ENCODE measurements around the gene ENTHD1. TPM values are rescaled to one million over a fixed set of nuclear protein-coding genes. Genes with fewer than 3 reads are reported as not detected.
"Not testable (repeated sequence)": the region's sequence is repeated elsewhere in the genome, so short reads cannot be mapped to it uniquely, and the experiment has no call there.

Gene ENTHD1
- total RNA-seq, 1 donor from 2014 or later: not detected

DNA sequence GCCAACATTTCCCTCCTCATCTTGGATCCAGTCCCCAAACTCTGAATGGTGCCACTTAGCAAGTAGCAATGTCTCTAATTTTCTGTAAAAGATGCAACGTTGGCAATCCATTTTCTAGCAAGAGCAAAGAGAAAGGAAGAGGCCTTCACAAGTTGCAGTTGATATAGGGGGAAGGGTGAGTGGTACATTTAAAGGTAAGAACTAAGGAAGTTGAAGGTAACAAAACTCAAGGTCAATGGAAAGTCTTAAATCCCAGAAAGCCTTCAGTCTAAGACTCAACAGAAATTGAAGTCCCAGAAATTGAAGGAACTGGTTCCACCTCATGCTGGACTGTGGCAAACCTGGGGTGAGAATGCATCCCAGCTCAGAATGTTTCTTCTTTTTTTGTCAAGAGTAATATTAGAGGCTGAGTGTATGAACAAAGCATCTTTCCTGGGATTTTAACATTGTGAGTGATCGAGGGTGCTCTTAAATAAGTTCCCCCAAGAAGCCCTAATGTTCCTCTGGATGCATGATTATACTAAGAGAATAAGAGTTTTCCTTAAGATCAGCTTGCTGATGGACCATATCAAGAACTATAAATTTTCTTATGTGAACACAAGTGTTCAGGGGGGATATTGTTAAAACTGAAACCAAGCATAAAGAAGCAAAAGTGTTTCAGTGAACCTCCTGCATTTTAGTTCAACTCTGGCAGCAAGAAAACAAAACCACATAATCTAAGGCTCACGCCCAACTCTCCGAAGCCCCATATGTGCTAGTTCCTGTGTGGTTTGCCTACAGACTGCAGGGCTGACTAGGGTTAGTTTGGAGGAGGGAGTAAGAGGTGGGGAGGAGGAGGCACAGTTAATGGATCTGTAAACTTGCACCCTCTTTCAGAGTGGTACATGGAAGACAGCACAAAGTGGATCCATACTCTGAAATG lies 7.0 kb upstream of the ENTHD1 start, which contains the start of gene GRAP2:
Gene GRAP2 (plus strand): TSS at position 779 of the 922 bp plus-strand sequence. CDS start 46,023 bp downstream, outside the sequence.
- DNase-seq (ENCODE audit: low spot score): no peak

DNA sequence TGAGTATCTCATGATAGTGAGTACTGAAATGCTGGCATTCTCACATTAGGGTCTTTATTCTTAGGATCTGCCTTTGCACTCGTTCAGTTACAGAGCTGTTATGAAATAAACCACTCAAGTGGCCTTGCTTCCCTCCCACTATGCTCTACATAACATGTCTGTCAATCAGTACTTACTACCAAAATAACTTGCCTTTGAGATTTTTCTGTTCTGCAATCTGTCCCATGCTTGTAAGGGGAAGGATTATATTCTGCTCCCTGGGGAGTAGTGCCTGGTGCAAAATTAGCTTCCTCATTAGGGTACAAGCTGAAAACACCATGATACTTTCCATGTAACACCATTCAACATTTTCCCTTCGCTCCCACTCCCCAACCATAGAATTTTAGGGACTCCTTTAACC lies 5.4 kb upstream of the ENTHD1 start:
- no peak for DNase-seq (ENCODE audit: low spot score)

DNA sequence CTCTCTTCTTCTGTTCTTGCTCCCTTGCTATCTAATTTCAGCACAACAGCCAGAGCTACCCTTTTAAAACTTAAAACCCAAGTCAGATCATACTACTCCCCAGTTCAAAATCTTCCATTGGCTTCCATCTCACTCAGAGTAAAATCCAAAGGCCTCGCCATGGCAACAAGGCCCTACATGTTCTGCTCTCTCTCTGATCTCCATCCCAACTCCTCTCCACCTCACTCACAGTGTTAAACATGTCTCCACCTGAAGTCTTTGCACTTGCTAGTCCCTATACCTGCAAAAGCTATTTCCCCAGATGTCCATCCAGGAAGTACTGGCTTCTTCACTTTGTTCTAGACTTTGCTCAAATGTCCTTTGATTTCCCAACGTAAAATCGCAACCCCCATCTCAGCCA lies 4.3 kb upstream of the ENTHD1 start:
- no peak for DNase-seq (ENCODE audit: low spot score)

DNA sequence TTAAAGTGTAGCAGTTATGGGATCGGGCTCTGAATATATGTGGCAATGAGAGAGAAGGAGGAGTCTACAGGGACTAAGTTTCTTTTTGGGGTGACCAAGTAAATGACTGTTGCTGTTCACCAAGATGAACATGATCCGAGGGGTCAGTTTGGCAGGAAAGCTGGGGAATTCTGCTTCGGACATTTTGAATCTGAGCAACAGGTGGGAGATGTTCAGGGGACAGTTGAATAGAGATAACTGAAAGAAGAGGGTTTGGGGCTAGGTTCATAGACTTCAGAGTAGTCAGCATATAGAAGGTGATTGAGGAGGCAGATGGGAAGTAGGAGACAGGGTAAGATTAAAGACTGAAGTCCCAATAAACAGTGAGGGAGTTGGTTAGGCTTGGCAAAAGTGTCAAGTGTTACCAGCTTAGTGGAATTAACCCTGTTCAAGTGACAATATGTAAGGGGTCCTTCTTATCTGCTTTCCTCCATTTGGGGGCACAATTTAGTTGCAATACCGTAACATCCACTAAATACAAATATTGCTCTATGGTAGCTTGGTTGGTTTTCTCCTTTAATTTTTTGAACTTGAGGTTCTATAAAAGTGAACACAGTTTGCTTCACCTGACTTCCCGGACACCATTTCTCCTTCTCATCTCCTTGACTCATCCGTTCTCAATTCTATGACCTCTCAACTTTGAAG lies 2.9 kb upstream of the ENTHD1 start:
- DNase-seq (ENCODE audit: low spot score): no peak

DNA sequence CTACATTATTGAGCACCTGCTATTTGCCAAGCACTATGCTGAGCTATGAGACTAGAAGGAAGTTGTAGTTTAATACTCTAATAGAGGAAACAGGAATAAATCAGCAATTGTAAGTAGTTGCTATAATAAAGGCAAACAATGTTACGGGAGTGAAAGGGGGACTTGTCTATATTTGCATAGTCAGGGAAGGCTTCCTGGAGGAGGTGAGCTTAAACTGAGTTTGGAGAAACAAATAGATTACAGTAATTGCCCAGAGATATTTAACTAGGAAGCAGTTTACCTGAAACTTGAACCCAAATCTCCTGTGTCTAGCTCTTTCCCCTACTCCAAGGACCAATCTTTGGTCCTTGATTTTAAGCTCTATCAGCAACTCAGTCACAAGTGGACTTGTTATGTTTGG lies 2.1 kb upstream of the ENTHD1 start:
- DNase-seq (ENCODE audit: low spot score): no peak

DNA sequence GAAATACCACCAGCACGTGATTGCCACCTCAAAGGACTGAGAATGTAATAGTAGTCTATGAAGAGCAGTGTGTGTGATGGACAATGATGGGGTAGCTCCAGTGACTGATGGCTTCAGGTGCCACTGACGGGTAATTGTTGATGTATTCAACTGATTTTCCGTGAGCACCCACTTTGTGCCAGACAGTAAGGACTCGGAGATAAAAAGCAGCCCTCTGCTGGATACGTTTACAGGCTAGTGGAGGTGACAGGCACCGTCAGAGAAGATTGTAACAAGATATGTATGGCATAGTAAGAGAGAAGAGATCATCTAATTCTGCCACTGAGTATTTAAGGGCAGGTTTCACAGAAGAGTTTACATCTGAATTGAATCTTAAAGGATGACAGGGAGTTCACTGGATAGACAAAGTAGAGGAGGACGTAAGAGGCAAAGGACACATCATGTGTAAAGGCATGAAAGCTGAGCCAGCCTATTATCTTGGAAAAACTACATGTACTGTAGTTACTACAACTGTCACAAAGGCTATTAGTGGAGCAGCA lies 1.1 kb upstream of the ENTHD1 start:
- DNase-seq (ENCODE audit: low spot score): no peak

DNA sequence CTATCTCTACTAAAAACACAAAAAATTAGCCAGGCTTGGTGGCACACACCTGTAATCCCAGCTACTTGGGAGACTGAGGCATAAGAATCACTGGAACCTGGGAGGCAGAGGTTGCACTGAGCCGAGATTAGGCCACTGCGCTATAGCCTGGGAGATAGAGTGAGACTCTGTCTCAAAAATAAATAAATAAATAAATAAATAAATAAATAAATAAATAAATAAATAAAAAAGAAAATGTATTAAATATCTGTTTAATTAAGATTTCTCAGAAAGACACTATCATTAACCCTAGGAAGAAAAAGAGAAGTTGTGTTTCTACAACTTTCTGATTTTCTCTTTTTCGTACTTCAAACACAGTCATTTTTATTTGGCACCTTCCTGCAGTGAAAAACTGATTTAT lies 3.6 kb downstream of the ENTHD1 start:
- DNase-seq (ENCODE audit: low spot score): not testable (repeated sequence)

DNA sequence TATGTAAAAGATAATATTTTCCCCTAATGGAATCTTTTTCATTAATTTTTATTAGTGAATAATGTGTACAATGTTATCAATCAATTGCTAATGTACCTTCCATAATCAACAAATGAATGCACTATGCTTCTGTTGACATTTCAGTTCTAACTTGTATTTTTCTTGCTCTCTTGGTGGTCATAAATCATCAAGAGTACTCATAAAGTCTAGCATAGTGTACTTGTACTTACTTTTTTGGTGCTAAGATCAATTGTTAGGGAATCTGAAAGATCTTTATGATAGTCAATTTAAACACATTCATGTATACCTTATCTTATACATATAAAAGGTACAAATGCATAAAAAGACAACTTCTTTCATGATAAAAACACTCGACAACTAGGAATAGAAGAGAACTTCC lies 10.5 kb downstream of the ENTHD1 start:
- DNase-seq (ENCODE audit: low spot score): no peak

DNA sequence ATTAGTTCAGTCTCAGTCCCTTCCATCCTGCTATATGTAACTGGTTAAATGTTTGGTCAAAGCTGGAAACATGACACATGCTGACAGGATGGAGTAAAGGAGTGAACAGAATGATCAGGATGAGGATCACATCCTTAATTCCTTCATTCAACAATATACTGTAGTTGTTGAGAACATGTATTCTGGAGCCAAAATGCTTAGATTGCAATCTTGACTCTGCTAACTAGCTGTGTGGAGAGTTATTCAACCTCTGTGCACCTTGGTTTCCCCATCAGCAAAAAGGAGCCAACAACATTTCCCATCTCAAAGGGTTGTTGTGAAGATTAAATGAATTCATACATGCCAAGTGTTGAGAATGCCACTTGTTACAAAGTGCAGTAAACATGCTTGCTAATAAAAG lies 12.8 kb downstream of the ENTHD1 start:
- DNase-seq (ENCODE audit: low spot score): no peak

DNA sequence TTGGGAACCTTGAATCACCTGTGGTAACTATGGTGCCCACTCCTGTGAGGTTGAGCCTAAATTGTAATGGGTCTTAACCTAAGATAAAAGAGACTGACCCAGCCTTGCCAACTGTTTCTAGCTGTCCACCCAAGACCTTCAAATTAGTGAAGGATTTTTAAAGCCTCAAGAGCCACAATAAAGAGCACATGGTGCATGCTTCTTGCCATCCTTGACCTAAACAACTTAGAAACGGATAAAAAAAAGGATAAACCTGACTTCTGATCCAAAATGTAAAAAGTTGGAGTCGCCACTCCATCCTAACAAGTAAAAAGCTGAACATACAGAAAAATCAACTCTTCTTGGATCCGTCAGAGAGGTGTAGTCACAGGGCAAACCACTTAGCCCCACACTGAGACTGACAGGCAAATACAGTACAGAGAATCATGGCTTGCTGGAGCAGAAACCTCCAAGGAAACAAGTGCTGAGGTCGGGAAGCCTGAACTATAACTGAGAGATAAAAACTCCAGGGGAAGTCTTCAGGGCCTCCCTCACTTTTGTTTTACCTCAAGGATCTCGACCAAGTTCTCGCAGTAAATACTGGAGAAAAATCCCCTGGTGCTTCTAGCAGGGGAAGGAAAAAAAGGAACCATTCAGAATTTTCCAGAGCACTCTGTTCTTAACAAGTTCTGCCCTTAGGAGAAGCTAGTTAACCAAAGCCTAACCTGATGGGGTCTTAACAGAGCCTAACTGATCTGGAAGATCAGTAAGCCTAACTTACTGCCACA lies 16.3 kb downstream of the ENTHD1 start:
- DNase-seq (ENCODE audit: low spot score): no peak

DNA sequence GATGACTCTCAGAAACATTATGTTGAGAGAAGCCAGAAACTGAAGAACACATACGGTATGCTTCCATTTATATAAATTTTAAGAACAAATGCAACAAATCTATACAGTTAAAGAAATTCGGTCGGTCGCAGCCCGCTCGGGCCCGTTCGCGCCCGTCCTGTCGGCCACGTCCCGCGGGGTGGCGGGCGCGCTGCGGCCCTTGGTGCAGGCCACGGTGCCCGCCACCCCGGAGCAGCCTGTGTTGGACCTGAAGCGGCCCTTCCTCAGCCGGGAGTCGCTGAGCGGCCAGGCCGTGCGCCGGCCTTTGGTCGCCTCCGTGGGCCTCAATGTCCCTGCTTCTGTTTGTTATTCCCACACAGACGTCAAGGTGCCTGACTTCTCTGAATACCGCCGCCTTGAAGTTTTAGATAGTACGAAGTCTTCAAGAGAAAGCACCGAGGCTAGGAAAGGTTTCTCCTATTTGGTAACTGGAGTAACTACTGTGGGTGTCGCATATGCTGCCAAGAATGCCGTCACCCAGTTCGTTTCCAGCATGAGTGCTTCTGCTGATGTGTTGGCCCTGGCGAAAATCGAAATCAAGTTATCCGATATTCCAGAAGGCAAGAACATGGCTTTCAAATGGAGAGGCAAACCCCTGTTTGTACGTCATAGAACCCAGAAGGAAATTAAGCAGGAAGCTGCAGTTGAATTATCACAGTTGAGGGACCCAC lies 18.2 kb downstream of the ENTHD1 start:
- not testable (repeated sequence) for DNase-seq (ENCODE audit: low spot score)

DNA sequence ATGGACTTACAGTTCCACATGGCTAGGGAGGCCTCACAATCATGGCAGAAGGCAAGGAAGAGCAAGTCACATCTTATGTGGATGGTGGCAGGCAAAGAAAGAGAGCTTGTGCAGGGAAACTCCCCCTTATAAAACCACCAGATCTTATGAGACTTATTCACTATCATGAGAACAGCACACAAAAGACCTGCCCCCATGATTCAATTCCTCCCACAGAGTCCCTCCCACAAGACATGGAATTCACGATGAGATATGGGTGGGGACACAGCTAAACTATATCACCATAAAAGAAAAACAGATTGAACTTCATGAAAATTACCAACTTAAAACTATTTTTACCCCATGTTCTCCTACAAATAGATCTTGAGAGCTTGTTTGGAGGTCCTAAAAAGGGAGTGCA lies 19.6 kb downstream of the ENTHD1 start:
- no peak for DNase-seq (ENCODE audit: low spot score)

DNA sequence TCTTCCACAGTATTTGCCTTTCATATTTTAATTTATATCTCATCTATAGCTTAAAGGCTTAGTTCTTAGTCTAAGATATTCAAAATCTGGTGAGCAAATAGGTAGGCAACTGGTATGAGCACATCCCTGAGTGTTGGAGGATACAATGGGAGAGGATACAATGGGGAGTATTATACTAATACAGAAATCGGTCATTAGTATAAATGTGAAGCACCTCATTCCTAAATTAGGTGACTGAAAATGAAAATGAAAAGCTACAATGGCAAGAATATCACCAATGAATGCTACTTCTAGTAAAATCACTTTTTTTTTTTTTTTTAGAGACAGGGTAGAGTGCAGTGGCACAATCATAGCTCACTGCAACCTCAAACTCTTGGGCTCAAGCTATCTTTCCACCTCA lies 21.0 kb downstream of the ENTHD1 start:
- no peak for DNase-seq (ENCODE audit: low spot score)

DNA sequence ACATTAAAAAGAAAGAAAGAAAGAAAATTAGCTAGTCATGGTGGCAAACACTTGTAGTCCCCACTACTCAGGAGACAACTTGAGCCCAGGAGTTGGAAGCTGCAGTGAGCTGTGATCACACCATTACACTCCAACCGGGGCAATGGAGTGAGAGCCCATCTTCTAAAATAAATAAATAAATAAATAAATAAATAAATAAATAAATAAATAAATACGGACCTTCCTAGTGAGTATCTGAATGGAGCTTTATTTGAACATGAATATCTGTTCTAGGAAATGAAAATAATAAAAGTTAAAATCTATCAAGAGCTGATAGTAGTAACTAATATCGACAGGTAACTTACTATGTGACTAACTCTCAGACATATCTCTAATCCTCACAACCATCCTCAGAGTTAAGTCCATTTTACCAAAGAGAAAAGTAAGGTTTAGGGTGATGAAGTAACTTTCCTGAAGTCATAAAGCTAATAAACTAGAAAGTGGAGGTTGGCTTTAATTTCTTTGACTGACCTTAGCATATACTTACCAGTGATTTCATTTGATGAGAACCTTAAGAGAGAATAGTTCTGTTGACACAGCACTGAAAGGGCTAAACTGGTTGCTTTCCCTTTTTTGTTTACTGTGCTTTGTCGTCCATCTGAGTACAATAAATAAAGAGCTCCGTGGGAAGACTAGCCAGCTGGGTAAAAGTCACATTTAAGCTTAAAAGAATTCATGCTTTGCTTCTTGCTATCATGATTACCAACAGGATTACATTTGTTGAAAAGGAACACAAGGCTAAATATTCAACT lies 22.4 kb downstream of the ENTHD1 start:
- no peak for DNase-seq (ENCODE audit: low spot score)

DNA sequence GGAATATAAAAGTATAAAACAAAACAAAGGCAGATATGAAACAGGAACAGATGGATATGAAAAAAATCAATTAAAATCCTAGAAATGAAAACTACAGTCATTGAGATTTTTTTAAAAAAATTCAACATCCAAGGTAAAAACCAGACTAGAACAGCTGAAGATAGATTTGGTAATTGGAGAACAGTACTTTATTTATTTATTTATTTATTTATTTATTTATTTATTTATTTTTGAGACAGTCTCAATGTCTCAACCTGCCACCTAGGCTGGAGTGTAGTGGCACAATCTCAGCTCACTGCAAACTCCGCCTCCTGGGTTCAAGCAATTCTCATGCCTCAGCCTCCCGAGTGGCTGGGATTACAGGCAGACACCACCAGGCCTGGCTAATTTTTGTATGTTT lies 23.8 kb downstream of the ENTHD1 start:
- DNase-seq (ENCODE audit: low spot score): not testable (repeated sequence)

DNA sequence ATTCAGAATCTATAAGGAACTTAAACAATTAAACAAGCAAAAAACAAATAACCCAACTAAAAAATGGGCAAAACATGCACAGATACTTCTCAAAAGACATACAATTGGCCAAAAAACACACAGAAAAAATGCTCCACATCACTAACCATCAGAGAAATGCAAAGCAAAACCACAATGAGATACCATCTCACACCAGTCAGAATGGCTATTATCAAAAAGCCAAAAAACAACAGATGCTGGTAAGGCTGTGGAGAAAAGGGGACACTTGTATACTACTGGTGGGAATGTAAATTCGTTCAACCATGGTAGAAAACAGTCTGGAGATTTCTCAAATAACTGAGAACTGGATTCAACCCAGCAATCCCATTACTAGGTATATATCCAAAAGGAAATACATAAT lies 24.8 kb downstream of the ENTHD1 start:
- DNase-seq (ENCODE audit: low spot score): no peak

DNA sequence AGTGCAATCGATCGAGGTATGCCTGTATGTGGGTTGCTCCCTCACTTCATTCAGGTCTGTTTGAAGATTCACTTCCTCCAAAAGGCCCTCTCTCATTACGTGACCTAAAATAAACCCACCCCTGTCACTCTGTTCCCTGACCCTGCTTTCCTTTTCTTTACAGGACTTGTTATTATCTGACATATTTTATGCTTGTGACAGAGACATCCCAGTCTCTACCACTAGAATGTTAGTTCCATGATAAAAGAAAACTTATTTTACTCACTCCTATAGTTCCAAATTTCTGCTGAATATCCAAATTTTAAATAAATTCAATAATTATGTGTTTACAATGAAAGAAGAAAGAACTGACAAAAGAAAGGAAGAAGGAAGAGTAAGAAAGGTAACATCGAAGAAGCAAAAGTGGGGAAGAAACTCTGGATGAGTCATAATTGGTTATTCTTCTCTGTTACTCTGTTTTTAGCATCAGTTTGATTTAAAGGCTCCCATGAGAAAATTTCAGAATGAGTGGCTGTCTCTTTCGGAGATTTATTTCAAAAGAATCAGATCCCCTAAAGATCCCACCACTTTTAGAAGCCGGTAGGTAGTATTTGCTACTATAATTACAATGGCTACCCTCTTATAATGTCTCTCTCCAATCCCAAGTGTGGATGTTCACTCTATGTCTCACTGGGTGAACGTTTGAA lies 33.5 kb downstream of the ENTHD1 start:
- no peak for DNase-seq (ENCODE audit: low spot score)

DNA sequence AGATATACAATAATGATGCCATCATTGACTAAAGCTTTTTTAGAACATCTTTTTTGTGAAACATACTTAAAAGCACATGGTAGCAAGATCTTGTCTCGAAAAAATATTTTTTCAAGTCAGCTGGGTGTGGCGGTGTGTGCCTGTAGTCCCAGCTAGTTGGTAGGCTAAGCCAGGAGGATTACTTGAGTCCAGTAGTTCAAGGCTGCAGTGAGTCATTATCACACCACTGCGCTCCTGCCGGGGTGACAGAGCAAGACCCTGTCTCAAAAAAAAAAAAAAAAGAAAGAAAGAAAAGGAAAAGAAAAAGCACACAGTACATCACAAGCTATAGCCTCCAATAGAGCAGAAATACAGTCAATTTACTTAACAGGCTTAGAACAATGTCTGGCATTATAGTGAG lies 37.0 kb downstream of the ENTHD1 start:
- no peak for DNase-seq (ENCODE audit: low spot score)

DNA sequence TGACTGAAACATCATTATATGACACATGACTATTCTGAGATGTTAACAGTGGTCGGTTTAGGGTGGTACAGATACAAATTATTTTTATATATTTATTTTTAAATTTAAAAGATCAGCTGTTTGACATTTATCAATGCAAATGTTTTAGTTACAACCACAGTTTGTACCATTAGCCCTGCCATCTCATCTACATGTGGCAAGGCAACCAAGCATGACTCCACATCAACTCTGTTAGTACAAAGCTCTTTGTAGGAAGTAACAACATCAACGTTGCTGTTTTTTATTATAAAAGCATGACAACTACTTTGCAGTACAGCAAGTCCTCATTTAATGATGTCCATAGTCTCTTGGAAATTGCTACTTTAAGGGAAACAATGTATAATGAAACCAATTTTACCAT lies 40.8 kb downstream of the ENTHD1 start:
- DNase-seq (ENCODE audit: low spot score): no peak

Data from ureter (tissue), 1 donor.